GM23338 (cell line): Measurements from ENCODE around the gene EIF3A. TPM values are rescaled to one million over a fixed set of nuclear protein-coding genes. Genes with fewer than 3 reads are reported as not detected.

Experiments
- ATAC-seq: fragments of 200-7000 bp; cut with Tn5 transposase; 3 replicates; pipeline ENCODE4 v1.9.1; 2020
- DNase-seq: peaks from one replicate; pipeline ENCODE4 v3.0.0-alpha.2; 2015; ENCODE audit warnings: low spot score
- H2AFZ ChIP-seq: fragments of 200-600 bp; sonication (generic); 2 replicates; pipeline ENCODE4 v1.8.0; 2016; ENCODE audit warnings: antibody characterized with exemption, mild to moderate bottlenecking, moderate library complexity
- H3F3A ChIP-seq: fragments of 200-600 bp; sonication (generic); replicated peaks from 2 replicates; pipeline ENCODE4 v1.8.0; 2017; ENCODE audit warnings: antibody characterized with exemption, mixed run types, low read depth
- H3K27ac ChIP-seq: fragments of 200-600 bp; sonication (generic); 2 replicates; pipeline ENCODE4 v1.6.1; 2016; ENCODE audit warnings: low read depth
- H3K27me3 ChIP-seq: fragments of 200-600 bp; sonication (generic); 2 replicates; pipeline ENCODE4 v1.8.0; 2016; ENCODE audit warnings: mild to moderate bottlenecking, mixed run types, moderate library complexity; ENCODE audit not compliant: insufficient read depth
- H3K36me3 ChIP-seq: fragments of 200-600 bp; sonication (generic); 2 replicates; pipeline ENCODE4 v1.8.0; 2016; ENCODE audit warnings: mild to moderate bottlenecking; ENCODE audit not compliant: insufficient read depth
- H3K4me1 ChIP-seq: fragments of 200-600 bp; sonication (generic); 2 replicates; pipeline ENCODE4 v1.8.0; 2016; ENCODE audit warnings: mild to moderate bottlenecking, moderate library complexity; ENCODE audit not compliant: insufficient read depth
- H3K4me2 ChIP-seq: fragments of 200-600 bp; sonication (generic); 2 replicates; pipeline ENCODE4 v1.7.1; 2017; ENCODE audit warnings: mixed run types
- H3K4me3 ChIP-seq: fragments of 200-600 bp; sonication (generic); 2 replicates; pipeline ENCODE4 v1.6.1; 2016; ENCODE audit warnings: mixed run types
- H3K79me2 ChIP-seq: fragments of 200-600 bp; sonication (generic); replicated peaks from 2 replicates; pipeline ENCODE4 v1.8.0; 2017; ENCODE audit warnings: mild to moderate bottlenecking; ENCODE audit not compliant: insufficient read depth
- H3K9me2 ChIP-seq: fragments of 200-600 bp; sonication (generic); 2 replicates; pipeline ENCODE4 v1.8.0; 2017; ENCODE audit not compliant: insufficient read depth
- H4K20me1 ChIP-seq: fragments of 200-600 bp; sonication (generic); replicated peaks from 2 replicates; pipeline ENCODE4 v1.8.0; 2017; ENCODE audit warnings: mild to moderate bottlenecking; ENCODE audit not compliant: insufficient read depth
- H3K27ac Mint-ChIP-seq: 2 replicates; pipeline ENCODE4 v1.8.0; 2020; ENCODE audit warnings: inconsistent platforms, mild to moderate bottlenecking, moderate library complexity, mixed read lengths
- H3K27me3 Mint-ChIP-seq: 3 replicates; pipeline ENCODE4 v1.8.0; 2022; ENCODE audit warnings: low read depth, mild to moderate bottlenecking, moderate library complexity, mixed read lengths, inconsistent platforms; ENCODE audit not compliant: insufficient read depth, poor library complexity
- H3K36me3 Mint-ChIP-seq: 3 replicates; pipeline ENCODE4 v1.8.0; 2021; ENCODE audit warnings: low read depth, mild to moderate bottlenecking, inconsistent platforms, moderate library complexity, mixed read lengths
- H3K4me1 Mint-ChIP-seq: 3 replicates; pipeline ENCODE4 v1.8.0; 2020; ENCODE audit warnings: mild to moderate bottlenecking, inconsistent platforms, mixed read lengths
- H3K4me3 Mint-ChIP-seq: 3 replicates; pipeline ENCODE4 v1.8.0; 2021; ENCODE audit warnings: moderate library complexity, mild to moderate bottlenecking, inconsistent platforms, mixed read lengths
- H3K9me3 Mint-ChIP-seq: 3 replicates; pipeline ENCODE4 v1.8.0; 2020; ENCODE audit warnings: moderate library complexity, mild to moderate bottlenecking, inconsistent platforms, mixed read lengths
- CREB1 ChIP-seq: fragments of 250-450 bp; sonication (Bioruptor Pico); IDR thresholded peaks from 2 replicates; pipeline ENCODE4 v1.5.0; 2020; ENCODE audit warnings: low read depth, mild to moderate bottlenecking, moderate library complexity
- EZH2 ChIP-seq: fragments of 200-600 bp; sonication (generic); IDR thresholded peaks from one replicate; pipeline ENCODE4 v1.8.0; 2017; ENCODE audit warnings: antibody characterized with exemption, mild to moderate bottlenecking, low read depth; ENCODE audit not compliant: unreplicated experiment
- EZH2phosphoT487 ChIP-seq: fragments of 200-600 bp; sonication (generic); IDR thresholded peaks from one replicate; pipeline ENCODE4 v1.8.1; 2018; ENCODE audit warnings: antibody characterized with exemption; ENCODE audit not compliant: unreplicated experiment
- JUNB ChIP-seq: IDR thresholded peaks from one replicate; pipeline ENCODE4 v1.6.1; 2016; ENCODE audit warnings: antibody characterized with exemption; ENCODE audit not compliant: unreplicated experiment
- NANOG ChIP-seq: IDR thresholded peaks from 2 replicates; pipeline ENCODE4 v1.6.1; 2016; ENCODE audit warnings: antibody characterized with exemption, borderline replicate concordance
- POLR2AphosphoS5 ChIP-seq: IDR thresholded peaks from 2 replicates; pipeline ENCODE4 v1.6.1; 2016; ENCODE audit warnings: antibody characterized with exemption, low read depth
- STAT1 ChIP-seq: IDR thresholded peaks from one replicate; pipeline ENCODE4 v1.6.1; 2016; ENCODE audit warnings: antibody characterized with exemption; ENCODE audit not compliant: unreplicated experiment
- ZNF114 ChIP-seq: fragments of 250-450 bp; sonication (Bioruptor Pico); IDR thresholded peaks from 2 replicates; pipeline ENCODE4 v1.5.0; 2020; ENCODE audit warnings: mild to moderate bottlenecking, moderate library complexity
- ZNF331 ChIP-seq: fragments of 250-450 bp; sonication (Bioruptor Pico); IDR thresholded peaks from 2 replicates; pipeline ENCODE4 v1.5.0; 2020; ENCODE audit warnings: low read depth, mild to moderate bottlenecking, moderate library complexity
- ZNF462 ChIP-seq: fragments of 250-450 bp; sonication (Bioruptor Pico); IDR thresholded peaks from 2 replicates; pipeline ENCODE4 v1.5.0; 2020; ENCODE audit warnings: mild to moderate bottlenecking, moderate library complexity
- polyA plus RNA-seq: library from polyadenylated mRNA; unstranded; fragments of >200 nt; fragmentation: Nextera tagmentation; extraction: Ambion mirVana; gene quantifications from 2 replicates; pipeline ENCODE4 v1.2.1, GENCODE V29; 2016
- total RNA-seq: library from RNA; depleted of rRNA; stranded (reverse); fragments of >200 nt; shearing (Covaris generic); gene quantifications from 2 replicates; pipeline ENCODE4 v1.2.3, GENCODE V29; 2014
- TF ChIP-seq, protein P1 (sequence below): IDR thresholded peaks from 2 replicates; pipeline ENCODE4 v1.6.1; 2016; ENCODE audit warnings: antibody characterized with exemption
- TF ChIP-seq, protein P2 (sequence below): IDR thresholded peaks from one replicate; pipeline ENCODE4 v1.6.1; 2018; ENCODE audit warnings: antibody characterized with exemption; ENCODE audit not compliant: unreplicated experiment

EIF3A gene
- total and polyA plus RNA-seq, 2 experiments from 2014 or later, result 152 to 170 TPM

DNA sequence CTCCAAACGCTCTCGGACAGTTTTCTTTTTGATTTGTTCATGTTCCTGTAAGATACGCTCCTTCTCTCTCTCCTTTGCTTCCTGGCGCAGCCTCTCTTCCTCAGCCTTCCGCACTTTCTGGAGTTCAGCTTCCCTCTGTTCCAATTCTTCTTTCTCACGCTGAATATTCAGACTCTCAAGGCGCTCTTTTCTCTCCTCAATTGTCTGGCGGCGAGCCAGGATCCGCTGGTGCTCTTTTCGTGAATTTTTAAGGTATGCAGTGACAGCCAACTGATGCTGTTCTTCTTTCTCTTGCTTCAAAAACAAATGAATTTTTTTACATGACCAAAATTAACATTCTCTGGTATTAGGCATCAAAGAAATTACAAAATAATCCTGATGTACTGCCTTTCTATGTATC lies 22.6 kb downstream of the EIF3A start:
- H2AFZ ChIP-seq, result no peak overlapping the region
- H3K9me2 ChIP-seq, result no peaks in the 10 kb centered on the region
- H3K4me3 ChIP-seq, result no peak overlapping the region
- Mint-ChIP-seq H3K27me3 (no peaks in the 10 kb centered on the region), H3K36me3 (peaks cover 98% of the 10 kb centered on the region), H3K4me1 (no peaks in the 10 kb centered on the region), H3K9me3 (no peaks in the 10 kb centered on the region), H3K4me3 (no peak overlapping the region), H3K27ac (no peak overlapping the region)
- H4K20me1 ChIP-seq, result peaks cover 47% of the 10 kb centered on the region
- DNase-seq, result no peak
- no peak overlapping the region for H3K27ac ChIP-seq
- H3K36me3 ChIP-seq, result peaks cover 95% of the 10 kb centered on the region
- no peak overlapping the region for H3K4me2 ChIP-seq
- no peaks in the 10 kb centered on the region for H3K27me3 ChIP-seq
- no peaks in the 10 kb centered on the region for H3K4me1 ChIP-seq
- ATAC-seq, result no peak
- H3K79me2 ChIP-seq, result peaks cover 99% of the 10 kb centered on the region
- TF ChIP-seq EZH2, result no peak
- TF ChIP-seq EZH2phosphoT487, result peak; percentile 23
- peaks cover 13% of the 10 kb centered on the region; the same call in 1 of the 2 replicates for H3F3A ChIP-seq

DNA sequence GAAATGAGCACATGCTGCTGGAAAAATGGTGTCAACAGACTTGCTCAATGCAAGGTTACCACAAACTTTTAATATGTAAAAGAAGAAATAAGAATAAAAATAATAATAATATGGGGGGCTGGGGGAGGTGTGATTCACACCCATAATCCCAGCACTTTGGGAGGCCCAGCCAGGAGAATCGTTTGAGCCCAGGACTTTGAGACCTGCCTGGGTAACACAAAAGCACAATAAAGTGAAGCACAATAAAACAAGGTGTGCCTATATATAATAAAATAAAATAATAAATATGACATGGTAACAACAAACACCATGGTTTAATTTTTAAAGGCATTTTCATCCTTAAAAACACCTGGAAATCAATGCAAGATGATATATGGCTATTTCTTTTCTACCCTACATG lies 25.1 kb downstream of the EIF3A start:
- peaks cover 98% of the 10 kb centered on the region for H3K36me3 Mint-ChIP-seq
- Histone ChIP-seq H3K79me2 (peaks cover 99% of the 10 kb centered on the region), H4K20me1 (peaks cover 53% of the 10 kb centered on the region)
- TF ChIP-seq EZH2phosphoT487 (no peak), JUNB (no peak), ZNF114 (CRISPR knock-in tag) (no peak), POLR2AphosphoS5 (no peak), CREB1 (CRISPR knock-in tag) (no peak), STAT1 (no peak), EZH2 (no peak), NANOG (no peak), ZNF331 (no peak), ZNF462 (CRISPR knock-in tag) (no peak)
- TF ChIP-seq, protein P1, sequence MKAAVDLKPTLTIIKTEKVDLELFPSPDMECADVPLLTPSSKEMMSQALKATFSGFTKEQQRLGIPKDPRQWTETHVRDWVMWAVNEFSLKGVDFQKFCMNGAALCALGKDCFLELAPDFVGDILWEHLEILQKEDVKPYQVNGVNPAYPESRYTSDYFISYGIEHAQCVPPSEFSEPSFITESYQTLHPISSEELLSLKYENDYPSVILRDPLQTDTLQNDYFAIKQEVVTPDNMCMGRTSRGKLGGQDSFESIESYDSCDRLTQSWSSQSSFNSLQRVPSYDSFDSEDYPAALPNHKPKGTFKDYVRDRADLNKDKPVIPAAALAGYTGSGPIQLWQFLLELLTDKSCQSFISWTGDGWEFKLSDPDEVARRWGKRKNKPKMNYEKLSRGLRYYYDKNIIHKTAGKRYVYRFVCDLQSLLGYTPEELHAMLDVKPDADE, result no peak
- TF ChIP-seq, protein P2, sequence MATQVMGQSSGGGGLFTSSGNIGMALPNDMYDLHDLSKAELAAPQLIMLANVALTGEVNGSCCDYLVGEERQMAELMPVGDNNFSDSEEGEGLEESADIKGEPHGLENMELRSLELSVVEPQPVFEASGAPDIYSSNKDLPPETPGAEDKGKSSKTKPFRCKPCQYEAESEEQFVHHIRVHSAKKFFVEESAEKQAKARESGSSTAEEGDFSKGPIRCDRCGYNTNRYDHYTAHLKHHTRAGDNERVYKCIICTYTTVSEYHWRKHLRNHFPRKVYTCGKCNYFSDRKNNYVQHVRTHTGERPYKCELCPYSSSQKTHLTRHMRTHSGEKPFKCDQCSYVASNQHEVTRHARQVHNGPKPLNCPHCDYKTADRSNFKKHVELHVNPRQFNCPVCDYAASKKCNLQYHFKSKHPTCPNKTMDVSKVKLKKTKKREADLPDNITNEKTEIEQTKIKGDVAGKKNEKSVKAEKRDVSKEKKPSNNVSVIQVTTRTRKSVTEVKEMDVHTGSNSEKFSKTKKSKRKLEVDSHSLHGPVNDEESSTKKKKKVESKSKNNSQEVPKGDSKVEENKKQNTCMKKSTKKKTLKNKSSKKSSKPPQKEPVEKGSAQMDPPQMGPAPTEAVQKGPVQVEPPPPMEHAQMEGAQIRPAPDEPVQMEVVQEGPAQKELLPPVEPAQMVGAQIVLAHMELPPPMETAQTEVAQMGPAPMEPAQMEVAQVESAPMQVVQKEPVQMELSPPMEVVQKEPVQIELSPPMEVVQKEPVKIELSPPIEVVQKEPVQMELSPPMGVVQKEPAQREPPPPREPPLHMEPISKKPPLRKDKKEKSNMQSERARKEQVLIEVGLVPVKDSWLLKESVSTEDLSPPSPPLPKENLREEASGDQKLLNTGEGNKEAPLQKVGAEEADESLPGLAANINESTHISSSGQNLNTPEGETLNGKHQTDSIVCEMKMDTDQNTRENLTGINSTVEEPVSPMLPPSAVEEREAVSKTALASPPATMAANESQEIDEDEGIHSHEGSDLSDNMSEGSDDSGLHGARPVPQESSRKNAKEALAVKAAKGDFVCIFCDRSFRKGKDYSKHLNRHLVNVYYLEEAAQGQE, result no peak

More for the DNA sequence above, 25.1 kb downstream of the EIF3A start:
- H3K4me2 ChIP-seq, result no peak overlapping the region
- H2AFZ ChIP-seq, result no peak overlapping the region
- H3K27me3 Mint-ChIP-seq, result no peaks in the 10 kb centered on the region
- no peak overlapping the region for H3K4me3 ChIP-seq
- peaks cover 97% of the 10 kb centered on the region for H3K36me3 ChIP-seq
- no peaks in the 10 kb centered on the region for H3K4me1 ChIP-seq
- ATAC-seq (no peak), DNase-seq (no peak)
- H3K27ac ChIP-seq, result no peak overlapping the region; the same call in 1 of the 2 replicates
- no peaks in the 10 kb centered on the region for H3K4me1 Mint-ChIP-seq
- H3K9me2 ChIP-seq, result no peaks in the 10 kb centered on the region
- H3K9me3 Mint-ChIP-seq, result no peaks in the 10 kb centered on the region
- no peak overlapping the region for H3K4me3 Mint-ChIP-seq
- peaks cover 19% of the 10 kb centered on the region; the same call in 1 of the 2 replicates for H3F3A ChIP-seq
- no peaks in the 10 kb centered on the region for H3K27me3 ChIP-seq
- no peak overlapping the region for H3K27ac Mint-ChIP-seq
